Measurements from ENCODE around the gene LIPT2.

The LIPT2 gene

GRCh38 chr11:74447720-74448119 lies 45.8 kb downstream of the LIPT2 start:
- no peak for TF ChIP-seq POLR2A (IDR thresholded peaks at IDR 0.05; ENCODE audit: low read depth, low read length)
- DNase-seq (ENCODE audit: insufficient read length, low spot score) (no peak), FAIRE-seq (no peak)

GRCh38 chr11:74446532-74446938 lies 47.0 kb downstream of the LIPT2 start:
- FAIRE-seq (no peak), DNase-seq (ENCODE audit: insufficient read length, low spot score) (no peak)
- no peak for TF ChIP-seq POLR2A (IDR thresholded peaks at IDR 0.05; ENCODE audit: low read depth, low read length)

GRCh38 chr11:74444173-74444826 lies 49.2 kb downstream of the LIPT2 start:
- no peak for TF ChIP-seq POLR2A (IDR thresholded peaks at IDR 0.05; ENCODE audit: low read depth, low read length)

GRCh38 chr11:74443071-74443864 lies 50.3 kb downstream of the LIPT2 start:
- no peak for FAIRE-seq
- no peak for DNase-seq (ENCODE audit: insufficient read length, low spot score)
- no peak for TF ChIP-seq POLR2A (IDR thresholded peaks at IDR 0.05; ENCODE audit: low read depth, low read length)

More at GRCh38 chr11:74444173-74444826, 49.2 kb downstream of the LIPT2 start:
- FAIRE-seq (no peak), DNase-seq (ENCODE audit: insufficient read length, low spot score) (no peak)

- DNase-seq (ENCODE audit: insufficient read length, low spot score) (no peak), FAIRE-seq (no peak)
- no peak for TF ChIP-seq POLR2A (IDR thresholded peaks at IDR 0.05; ENCODE audit: low read depth, low read length)
Measured at GRCh38 chr11:74442636-74443035, 50.9 kb downstream of the LIPT2 start.

Measured in H54 (cell line).